Activated CD8-positive, alpha-beta T cell treated with anti-CD3 and anti-CD28 coated beads for 36 hours (primary cell): ENCODE results near the gene NRG4. TPM values are rescaled to one million over a fixed set of nuclear protein-coding genes. Genes with fewer than 3 reads are reported as not detected.

ENCODE experiments used
- ATAC-seq: fragments of 200-7000 bp; cut with Tn5 transposase; one replicate; pipeline ENCODE4 v1.10.0; 2021; ENCODE audit warnings: mild to moderate bottlenecking, moderate library complexity
- CTCF ChIA-PET: fragments of 350-600 bp; sonication (Branson Sonifier 250); formaldehyde crosslinking; loops from one replicate; lab custom pipeline; 2021; ENCODE audit warnings: antibody characterized with exemption; lab: Charles Lee
- POLR2A ChIA-PET: fragments of 350-600 bp; sonication (Branson Sonifier 250); formaldehyde crosslinking; loops from one replicate; lab custom pipeline; 2021; ENCODE audit warnings: antibody characterized with exemption; lab: Charles Lee
- DNase-seq: peaks from one replicate; pipeline ENCODE4 v3.0.0-alpha.2; 2020
- H3K27ac Mint-ChIP-seq: one replicate; pipeline ENCODE4 v1.8.0; 2021; ENCODE audit warnings: mild to moderate bottlenecking, mixed read lengths
- H3K27me3 Mint-ChIP-seq: one replicate; pipeline ENCODE4 v1.8.0; 2021; ENCODE audit warnings: mixed read lengths
- H3K36me3 Mint-ChIP-seq: one replicate; pipeline ENCODE4 v1.8.0; 2021; ENCODE audit warnings: low read depth, mixed read lengths
- H3K4me1 Mint-ChIP-seq: one replicate; pipeline ENCODE4 v1.8.0; 2021; ENCODE audit warnings: low read depth, mixed read lengths
- H3K4me3 Mint-ChIP-seq: one replicate; pipeline ENCODE4 v1.8.0; 2021; ENCODE audit warnings: mild to moderate bottlenecking, moderate library complexity, mixed read lengths
- H3K9me3 Mint-ChIP-seq: one replicate; pipeline ENCODE4 v1.8.0; 2021; ENCODE audit warnings: mixed read lengths
- intact Hi-C: fragments of 100-400 bp; cut with micrococcal nuclease; formaldehyde crosslinking; loops from one replicate; pipeline ENCODE4 v1.10.0; 2022
- total RNA-seq, 2 experiments: library from RNA; stranded (reverse); gene quantifications; one replicate each; pipeline ENCODE4 v1.2.3, GENCODE V29; 2021
- TF ChIP-seq, protein P1 (sequence below): fragments of 200-600 bp; IDR thresholded peaks from one replicate; pipeline ENCODE4 v1.8.0; 2022; ENCODE audit warnings: antibody characterized with exemption, mild to moderate bottlenecking

Gene NRG4
- total RNA-seq, 2 experiments from 2014 or later, result not detected

DNA sequence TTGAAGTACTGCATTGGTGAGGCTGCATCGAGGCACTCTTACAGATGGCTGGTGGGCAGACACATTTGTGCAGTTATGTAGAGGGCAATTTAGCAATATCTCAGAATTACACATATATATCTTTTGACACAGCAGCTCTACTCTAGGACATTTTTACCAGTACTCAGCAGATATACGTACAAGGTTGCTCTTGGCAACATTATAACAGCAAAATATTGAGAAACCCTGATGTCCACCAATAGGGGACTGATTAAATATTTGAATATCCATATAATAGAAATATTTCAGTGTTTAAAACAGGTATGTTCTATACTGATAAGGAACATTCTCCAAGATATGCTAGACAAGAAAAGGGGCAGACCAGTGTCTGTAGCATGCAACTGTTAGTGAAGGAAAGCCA lies 116.5 kb downstream of the NRG4 start:
- ATAC-seq (no peak), DNase-seq (no peak)
- intact Hi-C loops, result no loop called here
- Mint-ChIP-seq H3K27me3 (no peaks in the 10 kb centered on the region), H3K4me1 (peaks cover 14% of the 10 kb centered on the region), H3K9me3 (no peaks in the 10 kb centered on the region), H3K36me3 (peaks cover under 1% of the 10 kb centered on the region), H3K27ac (no peak overlapping the region), H3K4me3 (no peak overlapping the region)
- ChIA-PET CTCF (no interaction called here), POLR2A (no interaction called here)
- TF ChIP-seq, protein P1, sequence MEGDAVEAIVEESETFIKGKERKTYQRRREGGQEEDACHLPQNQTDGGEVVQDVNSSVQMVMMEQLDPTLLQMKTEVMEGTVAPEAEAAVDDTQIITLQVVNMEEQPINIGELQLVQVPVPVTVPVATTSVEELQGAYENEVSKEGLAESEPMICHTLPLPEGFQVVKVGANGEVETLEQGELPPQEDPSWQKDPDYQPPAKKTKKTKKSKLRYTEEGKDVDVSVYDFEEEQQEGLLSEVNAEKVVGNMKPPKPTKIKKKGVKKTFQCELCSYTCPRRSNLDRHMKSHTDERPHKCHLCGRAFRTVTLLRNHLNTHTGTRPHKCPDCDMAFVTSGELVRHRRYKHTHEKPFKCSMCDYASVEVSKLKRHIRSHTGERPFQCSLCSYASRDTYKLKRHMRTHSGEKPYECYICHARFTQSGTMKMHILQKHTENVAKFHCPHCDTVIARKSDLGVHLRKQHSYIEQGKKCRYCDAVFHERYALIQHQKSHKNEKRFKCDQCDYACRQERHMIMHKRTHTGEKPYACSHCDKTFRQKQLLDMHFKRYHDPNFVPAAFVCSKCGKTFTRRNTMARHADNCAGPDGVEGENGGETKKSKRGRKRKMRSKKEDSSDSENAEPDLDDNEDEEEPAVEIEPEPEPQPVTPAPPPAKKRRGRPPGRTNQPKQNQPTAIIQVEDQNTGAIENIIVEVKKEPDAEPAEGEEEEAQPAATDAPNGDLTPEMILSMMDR, result no peak

DNA sequence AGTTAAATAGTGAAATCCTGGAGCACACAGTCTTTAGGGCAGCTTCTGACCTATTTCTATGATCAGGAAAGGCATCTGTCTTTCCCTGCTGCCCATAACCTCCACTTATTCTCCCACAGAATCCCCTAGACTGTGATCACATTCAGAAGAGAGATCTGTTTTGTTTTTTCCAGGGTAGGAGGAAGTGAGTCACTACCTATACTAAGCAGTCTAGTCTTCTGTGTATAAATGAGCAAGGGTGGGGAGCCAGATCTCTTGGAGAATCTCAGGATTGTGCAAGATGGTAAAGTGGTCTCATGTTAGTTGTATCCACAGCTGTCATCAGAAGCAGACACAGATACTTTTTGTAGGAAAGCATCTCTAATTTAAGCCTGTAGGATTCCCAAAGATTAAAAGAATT lies 120.3 kb downstream of the NRG4 start:
- ChIA-PET CTCF (no interaction called here), POLR2A (interaction anchor here (1.3 kb wide), 1 partner anchor 12 kb away, joined by 5 read pairs; no protein-coding TSS in a partner anchor)
- Mint-ChIP-seq H3K36me3 (peaks cover 5% of the 10 kb centered on the region), H3K27me3 (no peaks in the 10 kb centered on the region), H3K9me3 (no peaks in the 10 kb centered on the region), H3K4me3 (no peak overlapping the region), H3K27ac (peak overlapping the region; percentile 60), H3K4me1 (peaks cover 13% of the 10 kb centered on the region)
- DNase-seq (no peak), ATAC-seq (peak; percentile 71)
- intact Hi-C loops, result no loop called here
- TF ChIP-seq, protein P1, result no peak

Other genes starting within 250 kb of the NRG4 start
- gene UBE2Q2, start 169.0 kb downstream of the NRG4 start, total RNA-seq, result 10 to 100 TPM; 19.4 to 20.0 TPM
- 10 to 100 TPM; 64.8 to 66.2 TPM for gene FBXO22, start 108.5 kb downstream of the NRG4 start, total RNA-seq
- gene TMEM266, start 47.6 kb upstream of the NRG4 start, total RNA-seq, result under 1 TPM in 1 of 2 experiments, not detected in 1; 0.11 TPM